NCI-H748 (cell line): ENCODE measurements around the gene ACSS1.

ENCODE experiments used
- DNase-seq: peaks from one replicate; lab custom pipeline; 2025; ENCODE audit not compliant: unreplicated experiment; lab: John Stamatoyannopoulos, UW

ACSS1 gene

GRCh38 chr20:24979036-24979960 lies 78.6 kb downstream of the ACSS1 start:
- no peak for DNase-seq

GRCh38 chr20:24978513-24978912 lies 79.4 kb downstream of the ACSS1 start:
- no peak for DNase-seq

- DNase-seq: no peak
Measured at GRCh38 chr20:24977797-24978196, 80.1 kb downstream of the ACSS1 start.

- DNase-seq: no peak
Measured at GRCh38 chr20:24977336-24977735, 80.6 kb downstream of the ACSS1 start.

- no peak for DNase-seq
Measured at GRCh38 chr20:24972341-24972740, 85.6 kb downstream of the ACSS1 start.

GRCh38 chr20:24971376-24972101 lies 86.4 kb downstream of the ACSS1 start:
- no peak for DNase-seq

- DNase-seq: no peak
Measured at GRCh38 chr20:24970754-24971153, 87.2 kb downstream of the ACSS1 start.

- no peak for DNase-seq
Measured at GRCh38 chr20:24970030-24970553, 87.8 kb downstream of the ACSS1 start.

- no peak for DNase-seq
Measured at GRCh38 chr20:24969186-24970029, 88.5 kb downstream of the ACSS1 start.

GRCh38 chr20:24968278-24968800 lies 89.6 kb downstream of the ACSS1 start:
- DNase-seq: no peak

- DNase-seq: no peak
Measured at GRCh38 chr20:24966317-24967012, 91.5 kb downstream of the ACSS1 start.

GRCh38 chr20:24965065-24965919 lies 92.6 kb downstream of the ACSS1 start:
- DNase-seq: no peak

GRCh38 chr20:24964506-24964840 lies 93.5 kb downstream of the ACSS1 start:
- DNase-seq: no peak

- DNase-seq: no peak
Measured at GRCh38 chr20:24963672-24964505, 94.0 kb downstream of the ACSS1 start.

GRCh38 chr20:24962510-24962909 lies 95.4 kb downstream of the ACSS1 start:
- no peak for DNase-seq

- no peak for DNase-seq
Measured at GRCh38 chr20:24962182-24962492, 95.8 kb downstream of the ACSS1 start.

- DNase-seq: peak; percentile 34
Measured at GRCh38 chr20:24961384-24962181, 96.4 kb downstream of the ACSS1 start.

GRCh38 chr20:24960861-24961260 lies 97.1 kb downstream of the ACSS1 start:
- DNase-seq: peak; percentile 49
